H9 (cell line): ENCODE results near the gene KCNN3. TPM values are rescaled to one million over a fixed set of nuclear protein-coding genes. Genes with fewer than 3 reads are reported as not detected.

Experiments
- DNase-seq: peaks from one replicate; pipeline ENCODE4 v3.0.0-alpha.2; 2017
- H2AFZ ChIP-seq: one replicate; pipeline ENCODE4 v1.6.1; 2013; ENCODE audit warnings: mild to moderate bottlenecking, low read length, control low read depth, moderate library complexity
- H2AK5ac ChIP-seq: 2 replicates; pipeline ENCODE4 v1.6.1; 2013; ENCODE audit warnings: low read length, control low read depth, mixed read lengths; ENCODE audit not compliant: insufficient read length
- H2BK120ac ChIP-seq: one replicate; pipeline ENCODE4 v1.6.1; 2013; ENCODE audit warnings: low read depth, mild to moderate bottlenecking, low read length, control low read depth, inconsistent platforms; ENCODE audit not compliant: poor library complexity, severe bottlenecking
- H2BK12ac ChIP-seq: 2 replicates; pipeline ENCODE4 v1.6.1; 2013; ENCODE audit warnings: low read length, control low read depth, mixed read lengths, low read depth; ENCODE audit not compliant: insufficient read length
- H2BK15ac ChIP-seq: 2 replicates; pipeline ENCODE4 v1.6.1; 2013; ENCODE audit warnings: low read depth, low read length, control low read depth
- H2BK20ac ChIP-seq: one replicate; pipeline ENCODE4 v1.6.1; 2013; ENCODE audit warnings: low read depth, mild to moderate bottlenecking, low read length, control low read depth, inconsistent platforms; ENCODE audit not compliant: poor library complexity, severe bottlenecking
- H2BK5ac ChIP-seq: 2 replicates; pipeline ENCODE4 v1.6.1; 2013; ENCODE audit warnings: low read length, control low read depth, mixed read lengths; ENCODE audit not compliant: insufficient read length
- H3K14ac ChIP-seq: 2 replicates; pipeline ENCODE4 v1.6.1; 2013; ENCODE audit warnings: low read length, control low read depth; ENCODE audit not compliant: insufficient read depth
- H3K18ac ChIP-seq: 2 replicates; pipeline ENCODE4 v1.6.1; 2013; ENCODE audit warnings: low read depth, mild to moderate bottlenecking, mixed read lengths, low read length, control low read depth; ENCODE audit not compliant: insufficient read length
- H3K23ac ChIP-seq: 2 replicates; pipeline ENCODE4 v1.6.1; 2013; ENCODE audit warnings: low read length, control low read depth, mixed read lengths, low read depth; ENCODE audit not compliant: insufficient read length
- H3K23me2 ChIP-seq: 2 replicates; pipeline ENCODE4 v1.6.1; 2013; ENCODE audit warnings: low read depth, mild to moderate bottlenecking, mixed read lengths, low read length, control low read depth; ENCODE audit not compliant: insufficient read length, poor library complexity, severe bottlenecking
- H3K27ac ChIP-seq: 2 replicates; pipeline ENCODE4 v1.5.1; 2013; ENCODE audit warnings: low read length, control low read depth, mixed read lengths, low read depth; ENCODE audit not compliant: insufficient read length
- H3K27me3 ChIP-seq: 2 replicates; pipeline ENCODE4 v1.6.1; 2013; ENCODE audit warnings: low read length, control low read depth, inconsistent platforms; ENCODE audit not compliant: insufficient read depth
- H3K4ac ChIP-seq: 2 replicates; pipeline ENCODE4 v1.6.1; 2013; ENCODE audit warnings: low read depth, mild to moderate bottlenecking, control low read depth, inconsistent platforms, low read length, moderate library complexity
- H3K4me1 ChIP-seq: 2 replicates; pipeline ENCODE4 v1.6.1; 2013; ENCODE audit warnings: low read length, control low read depth, inconsistent platforms; ENCODE audit not compliant: insufficient read depth
- H3K4me2 ChIP-seq: 2 replicates; pipeline ENCODE4 v1.6.1; 2013; ENCODE audit warnings: low read length, control low read depth, mixed read lengths; ENCODE audit not compliant: insufficient read length, insufficient read depth
- H3K56ac ChIP-seq: 2 replicates; pipeline ENCODE4 v1.6.1; 2013; ENCODE audit warnings: low read depth, mild to moderate bottlenecking, mixed read lengths, low read length, control low read depth; ENCODE audit not compliant: insufficient read length
- H3K79me1 ChIP-seq: 2 replicates; pipeline ENCODE4 v1.6.1; 2013; ENCODE audit warnings: low read depth, mild to moderate bottlenecking, moderate library complexity, low read length, control low read depth, inconsistent platforms; ENCODE audit not compliant: insufficient read depth, poor library complexity, severe bottlenecking
- H3K79me2 ChIP-seq: 2 replicates; pipeline ENCODE4 v1.6.1; 2013; ENCODE audit warnings: low read length, control low read depth, inconsistent platforms; ENCODE audit not compliant: insufficient read depth
- H3K9ac ChIP-seq: 2 replicates; pipeline ENCODE4 v1.6.1; 2013; ENCODE audit warnings: low read length, control low read depth, mixed read lengths; ENCODE audit not compliant: insufficient read length; ENCODE audit errors: extremely low read depth
- H3K9me3 ChIP-seq: one replicate; pipeline ENCODE4 v1.6.1; 2013; ENCODE audit warnings: low read depth, low read length, inconsistent platforms; ENCODE audit not compliant: control insufficient read depth
- H3T11ph ChIP-seq: one replicate; pipeline ENCODE4 v1.6.1; 2013; ENCODE audit warnings: mild to moderate bottlenecking, low read length, control low read depth, inconsistent platforms
- H4K20me1 ChIP-seq: one replicate; pipeline ENCODE4 v1.6.1; 2013; ENCODE audit not compliant: control insufficient read depth, insufficient read length, insufficient read depth
- H4K5ac ChIP-seq: 2 replicates; pipeline ENCODE4 v1.6.1; 2013; ENCODE audit warnings: low read depth, mild to moderate bottlenecking, mixed read lengths, low read length, control low read depth; ENCODE audit not compliant: insufficient read length
- H4K8ac ChIP-seq: replicated peaks from 2 replicates; pipeline ENCODE4 v1.6.1; 2013; ENCODE audit warnings: low read length, control low read depth, mixed read lengths, low read depth; ENCODE audit not compliant: insufficient read length
- H4K91ac ChIP-seq: 2 replicates; pipeline ENCODE4 v1.6.1; 2013; ENCODE audit warnings: low read depth, mild to moderate bottlenecking, moderate library complexity, mixed read lengths, low read length, control low read depth; ENCODE audit not compliant: insufficient read length
- H3K27ac Mint-ChIP-seq, 3 experiments: 2 replicates in 2 of 3; 3 replicates in 1 of 3; pipeline ENCODE4 v1.8.0; 2020 to 2021; ENCODE audit warnings: mixed read lengths in 3 of 3, mild to moderate bottlenecking in 1 of 3, moderate library complexity in 1 of 3
- H3K27me3 Mint-ChIP-seq: 2 replicates; pipeline ENCODE4 v1.8.0; 2021; ENCODE audit warnings: low read depth, mild to moderate bottlenecking, moderate library complexity, mixed read lengths
- H3K36me3 Mint-ChIP-seq, 3 experiments: 2 replicates in 2 of 3; 3 replicates in 1 of 3; pipeline ENCODE4 v1.8.0; 2020 to 2021; ENCODE audit warnings: low read depth in 3 of 3, mixed read lengths in 3 of 3; ENCODE audit not compliant: insufficient read depth in 1 of 3
- H3K4me1 Mint-ChIP-seq, 2 experiments: 2 replicates each; pipeline ENCODE4 v1.8.0; 2020; ENCODE audit warnings: mixed read lengths in 2 of 2
- H3K4me3 Mint-ChIP-seq, 2 experiments: 2 replicates in 1 of 2; 3 replicates in 1 of 2; pipeline ENCODE4 v1.8.0; 2020 to 2021; ENCODE audit warnings: mild to moderate bottlenecking in 2 of 2, mixed read lengths in 2 of 2, moderate library complexity in 1 of 2
- H3K9me3 Mint-ChIP-seq, 2 experiments: 2 replicates in 1 of 2; 3 replicates in 1 of 2; pipeline ENCODE4 v1.8.0; 2020; ENCODE audit warnings: mild to moderate bottlenecking in 2 of 2, mixed read lengths in 2 of 2, moderate library complexity in 1 of 2
- CTCF ChIP-seq: fragments of 200-600 bp; sonication (generic); conservative IDR thresholded peaks from 3 replicates; pipeline ENCODE4 v1.8.0; 2021; ENCODE audit warnings: antibody characterized with exemption, mild to moderate bottlenecking
- WGBS: extraction: QIAGEN DNeasy Blood & Tissue Kit; methylation state at CpG from one replicate; pipeline ENCODE4 v1.1.7; 2013; ENCODE audit warnings: missing lambda C conversion rate, low lambda C conversion rate, mixed read lengths; ENCODE audit not compliant: insufficient read length; ENCODE audit errors: extremely low coverage; 5-methylcytosine and 5-hydroxymethylcytosine counted together
- total RNA-seq: library from RNA; stranded (reverse); gene quantifications from 2 replicates; pipeline ENCODE4 v1.2.1, GENCODE V29; 2021

KCNN3 gene
- total RNA-seq, 1 experiment from 2014 or later, result 0.83 TPM

GRCh38 chr1:154866257-154867063 is 3.6 kb downstream of the KCNN3 start:
- Mint-ChIP-seq H3K27ac (no peak overlapping the region; a peak in 1 of 7 replicates), H3K27me3 (peaks cover 32% of the 10 kb centered on the region), H3K9me3 (no peaks in the 10 kb centered on the region), H3K4me3 (peak overlapping the region in 1 of 2 experiments; percentile 88; a peak in 1 of 5 replicates), H3K36me3 (no peaks in the 10 kb centered on the region; a peak in 1 of 7 replicates), H3K4me1 (peaks cover 61 to 71% of the 10 kb centered on the region in 2 experiments)
- Histone ChIP-seq H3K23ac (no peak overlapping the region), H2BK20ac (no peak overlapping the region), H3K4me2 (no peak overlapping the region), H3K23me2 (peaks cover 11% of the 10 kb centered on the region), H2BK5ac (no peak overlapping the region), H3K27me3 (peaks cover 2% of the 10 kb centered on the region; the same call in 1 of the 2 replicates), H3K4me1 (peaks cover 7% of the 10 kb centered on the region), H2BK15ac (no peak overlapping the region), H3K79me2 (no peaks in the 10 kb centered on the region), H3K9ac (no peak overlapping the region), H3K14ac (no peak overlapping the region), H4K91ac (no peak overlapping the region), H2BK12ac (no peak overlapping the region), H3K9me3 (no peaks in the 10 kb centered on the region), H4K5ac (no peak overlapping the region), H2AK5ac (no peak overlapping the region), H3K18ac (no peak overlapping the region), H3K56ac (no peak overlapping the region), H2BK120ac (no peak overlapping the region), H2AFZ (no peak overlapping the region), H3K79me1 (no peaks in the 10 kb centered on the region), H4K20me1 (no peaks in the 10 kb centered on the region), H3K27ac (no peak overlapping the region), H4K8ac (no peak overlapping the region), H3T11ph (no peak overlapping the region), H3K4ac (no peak overlapping the region)
- DNase-seq, result no peak
- no CpG with 5 or more reads among the region's 14 CpGs for WGBS
- no peak for TF ChIP-seq CTCF
